Measurements from ENCODE around the gene TNS3. TPM values are rescaled to one million over a fixed set of nuclear protein-coding genes. Genes with fewer than 3 reads are reported as not detected.
"Not testable (repeated sequence)": the region's sequence is repeated elsewhere in the genome, so short reads cannot be mapped to it uniquely, and the experiment has no call there.

Gene TNS3
- total RNA-seq, 1 donor from 2014 or later, result 92.9 TPM

GRCh38 chr7:47586925-47587324 lies 5.0 kb upstream of the TNS3 start:
- H3K4me1 Mint-ChIP-seq (ENCODE audit: low read depth, unreplicated experiment), result peaks cover 32% of the 10 kb centered on the region
- no peak overlapping the region for H2AFZ ChIP-seq (ENCODE audit: low read depth, low read length)
- TF ChIP-seq CTCF (IDR thresholded peaks at IDR 0.05; ENCODE audit: insufficient read depth, low read depth, low read length) (no peak), EZH2 (IDR thresholded peaks at IDR 0.05; ENCODE audit: insufficient read depth, low read length) (no peak)

GRCh38 chr7:47586161-47586670 lies 4.3 kb upstream of the TNS3 start:
- H4K20me1 ChIP-seq (ENCODE audit: insufficient read depth, low read length); H3K36me3 Mint-ChIP-seq (ENCODE audit: low read depth, unreplicated experiment); H3K27me3 ChIP-seq (ENCODE audit: insufficient read depth, low read length); H3K27ac ChIP-seq (ENCODE audit: low read depth, low read length); H3K79me2 ChIP-seq (ENCODE audit: insufficient read depth, low read length); FAIRE-seq; H3K27ac Mint-ChIP-seq (ENCODE audit: unreplicated experiment); H3K36me3 ChIP-seq (ENCODE audit: insufficient read depth, low read length); H3K9me3 ChIP-seq (ENCODE audit: insufficient read depth, low read depth, low read length); DNase-seq (ENCODE audit: low read depth); H3K4me3 Mint-ChIP-seq (ENCODE audit: unreplicated experiment); H3K9ac ChIP-seq (ENCODE audit: low read length); H3K4me3 ChIP-seq (ENCODE audit: insufficient read depth, low read depth, low read length); H3K4me2 ChIP-seq (ENCODE audit: low read length); H3K9me3 Mint-ChIP-seq (ENCODE audit: unreplicated experiment); H3K4me1 ChIP-seq (ENCODE audit: insufficient read depth, low read length); H3K27me3 Mint-ChIP-seq (ENCODE audit: low read depth, unreplicated experiment); H2AFZ ChIP-seq (ENCODE audit: low read depth, low read length): not testable (repeated sequence)
- peaks cover 25% of the 10 kb centered on the region for H3K4me1 Mint-ChIP-seq (ENCODE audit: low read depth, unreplicated experiment)

More at GRCh38 chr7:47586925-47587324, 5.0 kb upstream of the TNS3 start:
- FAIRE-seq (no peak), DNase-seq (ENCODE audit: low read depth) (no peak)
- H3K4me2 ChIP-seq (ENCODE audit: low read length), result no peak overlapping the region
- H3K79me2 ChIP-seq (ENCODE audit: insufficient read depth, low read length), result no peaks in the 10 kb centered on the region
- Mint-ChIP-seq H3K27me3 (ENCODE audit: low read depth, unreplicated experiment) (no peaks in the 10 kb centered on the region), H3K4me3 (ENCODE audit: unreplicated experiment) (no peak overlapping the region), H3K9me3 (ENCODE audit: unreplicated experiment) (peaks cover 3% of the 10 kb centered on the region), H3K36me3 (ENCODE audit: low read depth, unreplicated experiment) (no peaks in the 10 kb centered on the region), H3K27ac (ENCODE audit: unreplicated experiment) (no peak overlapping the region)
- peaks cover 10% of the 10 kb centered on the region for H3K4me1 ChIP-seq (ENCODE audit: insufficient read depth, low read length)
- no peak overlapping the region for H3K4me3 ChIP-seq (ENCODE audit: insufficient read depth, low read depth, low read length)
- H3K27me3 ChIP-seq (ENCODE audit: insufficient read depth, low read length), result no peaks in the 10 kb centered on the region
- H3K9me3 ChIP-seq (ENCODE audit: insufficient read depth, low read depth, low read length), result no peaks in the 10 kb centered on the region
- H3K27ac ChIP-seq (ENCODE audit: low read depth, low read length), result no peak overlapping the region
- no peaks in the 10 kb centered on the region for H3K36me3 ChIP-seq (ENCODE audit: insufficient read depth, low read length)
- H4K20me1 ChIP-seq (ENCODE audit: insufficient read depth, low read length), result no peaks in the 10 kb centered on the region
- no peak overlapping the region for H3K9ac ChIP-seq (ENCODE audit: low read length)

GRCh38 chr7:47584536-47584895 lies 2.6 kb upstream of the TNS3 start:
- H3K36me3 ChIP-seq (ENCODE audit: insufficient read depth, low read length), result no peaks in the 10 kb centered on the region
- TF ChIP-seq EZH2 (IDR thresholded peaks at IDR 0.05; ENCODE audit: insufficient read depth, low read length) (no peak), CTCF (IDR thresholded peaks at IDR 0.05; ENCODE audit: insufficient read depth, low read depth, low read length) (no peak)
- Mint-ChIP-seq H3K27me3 (ENCODE audit: low read depth, unreplicated experiment) (no peaks in the 10 kb centered on the region), H3K4me1 (ENCODE audit: low read depth, unreplicated experiment) (peaks cover 20% of the 10 kb centered on the region), H3K9me3 (ENCODE audit: unreplicated experiment) (peaks cover 3% of the 10 kb centered on the region), H3K27ac (ENCODE audit: unreplicated experiment) (no peak overlapping the region), H3K4me3 (ENCODE audit: unreplicated experiment) (no peak overlapping the region), H3K36me3 (ENCODE audit: low read depth, unreplicated experiment) (peaks cover 3% of the 10 kb centered on the region)
- no peak overlapping the region for H2AFZ ChIP-seq (ENCODE audit: low read depth, low read length)
- no peak for DNase-seq (ENCODE audit: low read depth)
- H3K79me2 ChIP-seq (ENCODE audit: insufficient read depth, low read length), result peaks cover 19% of the 10 kb centered on the region
- H3K4me3 ChIP-seq (ENCODE audit: insufficient read depth, low read depth, low read length), result no peak overlapping the region
- no peak overlapping the region for H3K4me2 ChIP-seq (ENCODE audit: low read length)
- H3K9ac ChIP-seq (ENCODE audit: low read length), result no peak overlapping the region
- H3K9me3 ChIP-seq (ENCODE audit: insufficient read depth, low read depth, low read length), result no peaks in the 10 kb centered on the region
- no peak overlapping the region for H3K27ac ChIP-seq (ENCODE audit: low read depth, low read length)
- H3K4me1 ChIP-seq (ENCODE audit: insufficient read depth, low read length), result peaks cover 5% of the 10 kb centered on the region
- H4K20me1 ChIP-seq (ENCODE audit: insufficient read depth, low read length), result no peaks in the 10 kb centered on the region
- FAIRE-seq, result no peak
- no peaks in the 10 kb centered on the region for H3K27me3 ChIP-seq (ENCODE audit: insufficient read depth, low read length)
